T-helper 1 cell (primary cell): ENCODE measurements around the gene LYZ.
A peak's percentile ranks its signal among the peaks of the same experiment; 100 is the strongest.
"Not testable (repeated sequence)": the region's sequence is repeated elsewhere in the genome, so short reads cannot be mapped to it uniquely, and the experiment has no call there.

Experiments
- DNase-seq, 5 donors: peaks; one replicate each; pipeline ENCODE4 v3.0.0-alpha.2; 2012 to 2020
- total RNA-seq, 4 donors: gene quantifications; one replicate each; lab custom pipeline; 2026; lab: John Stamatoyannopoulos, UW

LYZ gene
- 3.1 to 11.6 (median 5.5) reads per million in 4 donors for total RNA-seq

DNA sequence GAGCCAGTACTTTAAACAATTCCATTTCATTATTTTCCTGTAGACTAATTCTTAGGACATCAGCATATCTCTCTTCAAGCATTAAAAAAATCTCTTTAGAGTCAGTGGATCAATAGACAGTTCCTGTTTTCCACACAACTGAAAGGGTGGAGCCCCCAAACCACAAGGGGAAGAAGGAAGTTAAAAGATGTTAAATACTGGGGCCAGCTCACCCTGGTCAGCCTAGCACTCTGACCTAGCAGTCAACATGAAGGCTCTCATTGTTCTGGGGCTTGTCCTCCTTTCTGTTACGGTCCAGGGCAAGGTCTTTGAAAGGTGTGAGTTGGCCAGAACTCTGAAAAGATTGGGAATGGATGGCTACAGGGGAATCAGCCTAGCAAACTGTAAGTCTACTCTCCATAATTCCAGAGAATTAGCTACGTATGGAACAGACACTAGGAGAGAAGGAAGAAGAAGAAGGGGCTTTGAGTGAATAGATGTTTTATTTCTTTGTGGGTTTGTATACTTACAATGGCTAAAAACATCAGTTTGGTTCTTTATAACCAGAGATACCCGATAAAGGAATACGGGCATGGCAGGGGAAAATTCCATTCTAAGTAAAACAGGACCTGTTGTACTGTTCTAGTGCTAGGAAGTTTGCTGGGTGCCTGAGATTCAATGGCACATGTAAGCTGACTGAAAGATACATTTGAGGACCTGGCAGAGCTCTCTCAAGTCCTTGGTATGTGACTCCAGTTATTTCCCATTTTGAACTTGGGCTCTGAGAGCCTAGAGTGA, at the start of gene LYZ:
TSS of gene LYZ (plus strand) at position 220 of the 777 bp plus-strand sequence. CDS start at position 248, 28 bp downstream.
- no peak for DNase-seq

DNA sequence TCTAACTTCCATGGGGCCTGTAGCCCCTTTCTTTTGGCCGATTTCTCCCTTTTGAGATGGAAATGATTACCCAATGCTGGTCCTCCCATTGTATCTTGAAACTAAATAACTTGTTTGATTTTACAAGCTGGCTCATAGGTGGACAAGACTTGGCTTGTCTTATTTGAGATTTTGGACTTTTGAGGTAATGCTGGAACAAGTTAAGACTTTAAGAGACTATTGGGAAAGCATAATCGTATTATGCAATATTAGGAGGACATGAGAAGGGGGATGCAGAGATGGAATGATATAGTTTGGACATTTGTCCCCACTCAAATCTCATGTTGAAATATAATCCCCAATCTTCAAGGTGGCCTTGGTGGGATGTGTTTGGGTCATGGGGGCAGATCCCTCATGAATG, 49.2 kb upstream of the LYZ start:
- DNase-seq = no peak

DNA sequence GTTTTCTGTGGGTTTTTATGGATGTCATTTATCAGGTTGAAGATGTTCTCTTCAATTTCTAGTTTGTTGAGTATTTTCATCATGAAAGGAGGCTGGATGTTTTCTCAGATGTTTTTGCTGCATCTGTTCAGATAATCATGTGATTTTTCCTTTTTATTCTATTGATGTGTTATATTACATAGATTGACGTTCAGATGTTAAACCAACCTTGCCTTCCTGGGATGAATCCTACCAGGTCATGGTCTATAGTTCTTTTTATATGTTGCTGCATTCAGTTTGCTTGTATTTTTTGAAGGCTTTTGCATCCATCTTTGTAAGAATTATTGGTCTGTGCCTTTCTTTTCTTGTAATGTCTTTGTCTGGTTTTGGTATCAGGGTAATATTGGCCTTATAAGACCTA, 43.9 kb upstream of the LYZ start:
- no peak for DNase-seq

DNA sequence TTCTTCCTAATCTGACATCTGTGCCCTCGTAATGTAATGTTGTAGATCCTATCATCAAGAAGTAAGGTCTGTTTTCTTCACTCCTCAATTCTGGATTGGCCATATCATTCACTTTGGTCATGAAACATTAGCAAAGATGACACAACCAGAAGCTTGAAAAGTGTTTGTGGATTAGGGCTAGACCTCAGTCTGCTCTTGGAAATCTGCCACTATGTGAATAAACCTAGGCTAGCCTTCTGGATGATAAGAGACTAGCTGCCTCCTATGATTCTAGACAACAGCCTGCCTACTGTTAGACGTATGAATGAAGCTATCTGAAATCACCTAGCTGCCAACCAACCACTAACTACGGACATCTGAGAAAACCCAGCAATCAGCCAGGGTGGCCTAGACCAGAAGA, 38.7 kb upstream of the LYZ start:
- no peak for DNase-seq

DNA sequence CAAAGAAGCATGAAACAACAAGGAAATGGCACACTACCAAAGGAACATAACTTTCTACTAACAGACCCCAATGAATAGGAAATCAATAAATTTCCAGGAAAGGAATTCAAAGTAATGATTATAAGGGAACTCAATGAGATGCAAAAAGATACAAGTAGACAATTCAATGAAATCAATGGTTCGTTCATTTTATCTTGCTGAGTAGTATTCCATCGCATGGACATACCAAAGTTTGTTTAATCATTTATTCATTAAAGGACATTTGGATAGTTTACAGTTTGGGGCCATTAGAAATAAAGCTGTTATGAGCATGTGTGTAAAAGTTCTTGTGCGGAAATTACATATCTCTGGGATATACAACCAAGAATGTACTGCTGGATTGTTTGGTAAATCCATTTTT, 35.0 kb upstream of the LYZ start:
- no peak for DNase-seq

DNA sequence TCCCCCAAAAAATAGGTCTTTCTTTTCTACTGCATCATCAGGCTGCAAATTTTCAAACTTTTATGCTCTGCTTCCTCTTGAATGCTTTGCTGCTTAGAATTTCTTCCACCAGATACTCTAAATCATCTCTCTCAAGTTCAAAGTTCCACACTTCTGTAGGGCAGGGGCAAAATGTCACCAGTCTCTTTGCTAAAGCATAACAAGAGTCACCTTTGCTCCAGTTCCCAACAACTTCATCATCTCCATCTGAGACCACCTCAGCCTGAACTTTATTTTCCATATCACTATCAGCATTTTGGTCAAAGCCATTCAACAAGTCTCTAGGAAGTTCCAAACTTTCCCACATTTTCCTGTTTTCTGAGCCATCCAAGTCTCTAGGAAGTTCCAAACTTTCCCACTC, 31.4 kb upstream of the LYZ start:
- DNase-seq = not testable (repeated sequence)

DNA sequence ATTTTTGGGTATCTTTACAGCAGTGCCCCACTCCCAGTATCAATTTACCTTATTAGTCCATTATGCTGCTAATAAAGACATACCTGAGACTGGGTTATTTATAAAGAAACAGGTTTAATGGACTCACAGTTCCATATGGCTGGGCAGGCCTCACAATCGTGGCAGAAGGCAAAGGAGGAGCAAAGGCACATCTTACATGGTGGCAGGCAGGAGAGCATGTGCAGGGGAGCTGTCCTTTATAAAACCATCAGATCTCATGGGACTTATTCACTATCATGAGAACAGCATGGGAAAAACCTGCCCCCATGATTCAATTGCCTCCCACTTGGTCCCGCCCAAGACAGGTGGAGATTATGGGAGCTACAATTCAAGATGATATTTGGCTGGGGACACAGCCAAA, 30.9 kb upstream of the LYZ start:
- DNase-seq = not testable (repeated sequence)

DNA sequence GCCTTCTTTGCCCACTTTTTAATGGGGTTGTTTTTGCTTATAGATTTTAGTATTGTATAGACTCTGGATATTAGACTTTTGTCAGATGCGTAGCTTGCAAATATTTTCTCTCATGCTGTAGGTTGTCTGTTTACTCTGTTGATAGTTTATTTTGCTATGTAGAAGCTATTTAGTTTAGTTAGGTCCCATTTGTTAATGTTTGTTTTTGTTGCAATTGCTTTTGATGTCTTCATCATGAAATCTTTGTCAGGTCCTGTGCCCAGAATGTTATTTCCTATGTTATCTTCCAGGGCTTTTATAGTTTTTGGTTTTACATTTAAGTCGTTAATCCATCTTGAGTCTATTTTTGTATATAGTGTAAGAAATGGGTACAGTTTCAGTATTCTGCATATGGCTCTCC, 30.0 kb upstream of the LYZ start:
- no peak for DNase-seq

DNA sequence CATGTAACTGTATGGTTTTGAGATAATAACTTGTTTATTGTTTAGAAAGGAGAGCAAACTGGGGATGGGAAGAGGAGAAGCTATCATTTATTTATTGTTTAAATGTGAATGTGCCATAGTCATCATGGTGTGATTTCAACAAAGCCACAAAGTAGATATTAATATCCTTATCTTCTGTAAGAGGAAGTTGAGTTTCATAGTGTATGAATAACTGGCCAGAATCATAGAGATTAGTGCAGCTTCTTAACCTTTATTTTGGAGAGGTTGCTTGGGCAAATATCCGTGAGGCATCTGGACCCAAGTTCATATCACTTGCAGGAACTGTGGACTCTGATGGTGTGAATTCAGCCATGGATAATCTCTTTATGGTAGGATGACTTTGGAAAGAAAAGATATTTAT, 26.8 kb upstream of the LYZ start:
- DNase-seq = no peak

DNA sequence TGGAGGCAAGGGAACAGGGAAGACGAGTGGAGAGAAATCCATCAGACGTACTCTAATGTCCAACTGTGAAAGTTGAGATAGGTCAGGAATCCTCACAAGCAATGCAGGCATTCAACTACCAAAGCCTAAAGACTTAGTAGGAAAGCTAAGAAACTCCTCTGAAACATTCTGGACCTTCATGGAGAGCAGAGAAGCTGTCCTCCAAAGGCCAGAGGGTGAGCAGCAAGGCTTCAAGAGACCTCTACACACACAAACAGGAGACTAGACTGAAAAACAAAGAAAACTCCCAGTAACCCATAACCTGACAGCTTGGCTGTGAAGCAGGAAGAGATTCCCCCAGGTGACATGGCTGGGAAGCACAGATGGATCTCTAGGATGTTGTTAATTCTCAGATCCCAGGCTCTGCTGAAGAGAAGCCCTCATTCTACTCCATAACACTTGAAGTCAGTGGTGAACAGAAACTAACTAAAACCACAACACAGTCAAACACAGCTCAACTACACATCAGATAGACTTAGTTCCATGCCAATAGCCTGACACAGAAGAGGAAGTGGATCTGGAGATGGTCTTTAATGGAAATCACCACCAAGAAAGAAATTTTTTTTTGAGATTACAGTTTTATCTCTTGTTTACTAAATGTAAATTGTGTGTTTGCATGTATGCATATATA, 23.2 kb upstream of the LYZ start:
- DNase-seq = peak in 1 of 5 donors; percentile 13

DNA sequence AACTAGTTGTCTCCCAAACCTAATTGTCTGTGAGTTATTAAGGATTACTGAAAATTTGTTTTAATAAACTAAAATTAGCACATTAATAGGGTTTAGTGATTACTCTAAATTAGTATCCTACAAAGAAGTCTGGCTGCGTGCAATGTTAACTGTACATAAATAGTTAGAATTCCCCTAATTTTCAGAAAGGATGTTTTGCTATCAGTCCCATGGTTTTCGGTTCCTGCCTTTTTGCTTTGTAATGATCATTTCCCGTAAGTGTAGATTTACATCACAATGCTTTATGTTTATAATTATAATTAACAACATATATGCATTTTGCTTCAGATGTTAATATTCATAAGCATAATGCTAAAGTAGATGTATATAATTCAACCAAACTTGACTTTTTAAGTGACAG, 19.8 kb upstream of the LYZ start:
- no peak for DNase-seq

DNA sequence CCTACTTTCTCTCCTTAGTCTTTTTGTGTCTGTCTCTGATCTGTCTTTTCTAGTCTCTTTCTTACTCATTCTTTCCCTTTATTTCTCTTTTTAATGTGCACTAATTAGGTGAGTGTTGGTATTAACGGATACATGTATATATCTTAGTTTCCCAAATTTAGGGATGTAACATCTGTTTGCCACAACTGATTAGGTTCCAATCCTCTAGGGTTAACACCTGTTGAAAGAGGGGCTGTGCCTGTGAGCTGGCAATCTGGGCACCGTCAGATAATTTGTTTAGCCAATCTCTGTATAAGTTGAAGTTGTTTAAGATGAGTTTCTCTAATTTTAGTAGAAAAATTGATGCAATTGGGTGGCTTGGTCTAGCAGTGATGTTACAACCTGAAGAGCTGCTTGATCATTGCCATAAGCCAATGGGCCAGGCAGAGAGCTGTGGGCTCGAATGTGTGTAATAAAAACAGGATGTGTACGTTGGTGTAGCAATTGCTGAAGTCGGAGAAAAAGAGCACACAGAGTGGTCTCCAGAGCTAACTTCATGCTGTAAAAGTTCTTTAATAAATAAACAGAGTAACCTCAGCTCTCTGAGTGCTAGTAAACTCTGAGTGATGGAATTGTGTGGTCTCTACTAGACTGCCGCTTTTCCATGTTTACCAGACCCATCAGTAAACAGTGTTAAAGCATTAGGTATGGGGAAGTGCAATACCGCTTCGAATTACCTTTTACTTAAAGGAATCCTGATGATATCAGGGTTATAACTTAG, 18.3 kb upstream of the LYZ start:
- peak in 2 of 5 donors; percentile 2 to 67 for DNase-seq

DNA sequence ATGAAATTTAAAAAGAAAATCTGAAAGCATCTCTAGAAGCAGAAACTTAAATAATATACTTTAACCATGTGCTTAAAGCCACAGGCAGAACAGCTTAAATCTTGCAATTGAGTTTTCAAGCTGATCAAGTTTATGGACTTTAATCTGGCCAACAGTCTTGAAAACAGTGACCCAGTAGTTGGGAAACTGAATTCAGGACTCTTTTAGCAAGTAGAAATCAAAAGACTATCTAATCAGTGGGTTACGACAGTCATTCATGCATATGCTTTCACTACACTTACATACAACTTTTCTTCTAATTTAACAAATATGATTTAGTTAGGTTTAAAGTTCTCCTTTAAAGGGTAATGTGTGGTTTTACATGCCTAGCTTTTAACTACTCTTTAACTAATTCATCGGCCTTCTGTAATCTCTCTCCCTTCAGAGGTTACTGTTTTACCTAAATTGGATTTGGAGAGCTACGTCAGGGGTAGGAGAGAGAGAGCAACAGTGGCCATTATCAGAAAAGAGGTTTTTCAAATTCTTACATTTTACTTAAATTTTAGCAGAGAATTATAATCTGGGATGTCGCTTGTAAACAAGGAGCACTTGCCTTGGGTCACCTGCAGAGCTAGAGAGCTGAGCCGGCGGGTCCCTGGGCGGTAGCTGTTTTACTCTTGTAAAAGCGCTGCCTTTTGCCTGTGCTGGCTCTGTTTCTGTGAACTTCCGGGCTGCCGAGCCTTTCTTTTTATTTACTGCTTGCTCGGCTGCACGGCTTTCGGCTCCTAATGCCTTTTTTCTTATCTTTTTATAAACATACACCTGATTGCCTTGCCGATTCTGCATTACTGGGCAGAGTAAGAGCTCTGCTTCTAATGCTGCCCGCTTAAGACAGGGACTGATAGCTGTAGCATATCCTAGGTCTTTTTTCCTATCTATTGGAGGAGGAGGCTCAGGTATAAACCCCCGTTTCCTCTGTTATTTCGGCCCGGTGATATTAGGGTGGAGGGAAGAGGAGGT, 17.4 kb upstream of the LYZ start:
- peak; percentile 13 to 74 (median 37) for DNase-seq

DNA sequence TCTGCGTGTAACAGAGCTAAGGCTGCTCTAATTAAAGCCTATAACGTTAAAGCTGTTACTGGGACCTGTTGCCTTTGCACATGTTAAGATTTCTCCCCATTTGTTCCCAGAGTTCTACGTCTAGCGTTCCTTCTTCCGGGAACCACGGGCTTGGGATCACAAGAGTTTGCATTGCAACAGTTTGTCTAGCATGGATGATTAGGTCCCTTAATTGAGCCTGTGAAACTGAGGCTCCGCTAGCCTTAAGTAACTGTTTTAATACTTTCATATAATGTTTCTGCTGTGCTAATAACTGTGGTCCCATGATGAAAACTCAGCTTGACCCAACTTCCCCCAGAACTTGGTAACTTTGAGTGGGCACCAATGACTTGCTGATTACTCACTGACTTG, 16.7 kb upstream of the LYZ start:
- DNase-seq = no peak

DNA sequence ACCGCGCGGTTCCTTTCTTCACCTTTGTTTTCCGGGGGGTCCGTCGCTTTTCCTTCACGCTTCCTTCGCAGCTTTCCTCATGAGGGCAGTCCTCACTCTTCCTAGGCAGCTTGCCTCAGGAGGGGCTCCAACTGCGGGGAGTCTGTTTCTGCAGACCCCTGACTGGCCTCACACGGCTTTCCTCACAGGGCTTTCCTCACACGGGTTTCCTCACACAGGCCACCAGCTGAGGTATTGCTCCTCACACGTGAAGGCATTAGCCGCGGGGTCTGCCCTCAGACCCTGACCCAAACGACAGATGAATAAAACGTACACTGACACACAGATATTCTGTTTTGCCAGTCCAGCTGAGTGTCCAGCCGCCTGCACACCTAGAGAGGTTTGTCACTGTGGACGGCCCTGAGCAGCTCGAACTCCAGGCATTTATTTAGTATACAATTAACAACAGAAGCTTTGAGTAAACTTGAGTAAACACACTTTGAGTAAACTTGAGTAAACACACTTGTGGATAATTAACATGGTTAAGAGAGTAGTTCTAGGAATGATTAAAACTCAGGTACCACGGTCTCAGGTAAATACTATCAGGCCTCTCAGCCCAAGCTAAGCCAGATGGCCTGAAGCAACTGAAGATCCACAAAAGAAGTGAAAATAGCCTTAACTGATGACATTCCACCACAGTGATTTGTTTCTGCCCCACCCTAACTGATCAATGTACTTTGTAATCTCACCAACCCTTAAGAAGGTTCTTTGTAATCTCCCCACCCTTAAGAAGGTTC, 16.1 kb upstream of the LYZ start:
- no peak for DNase-seq

DNA sequence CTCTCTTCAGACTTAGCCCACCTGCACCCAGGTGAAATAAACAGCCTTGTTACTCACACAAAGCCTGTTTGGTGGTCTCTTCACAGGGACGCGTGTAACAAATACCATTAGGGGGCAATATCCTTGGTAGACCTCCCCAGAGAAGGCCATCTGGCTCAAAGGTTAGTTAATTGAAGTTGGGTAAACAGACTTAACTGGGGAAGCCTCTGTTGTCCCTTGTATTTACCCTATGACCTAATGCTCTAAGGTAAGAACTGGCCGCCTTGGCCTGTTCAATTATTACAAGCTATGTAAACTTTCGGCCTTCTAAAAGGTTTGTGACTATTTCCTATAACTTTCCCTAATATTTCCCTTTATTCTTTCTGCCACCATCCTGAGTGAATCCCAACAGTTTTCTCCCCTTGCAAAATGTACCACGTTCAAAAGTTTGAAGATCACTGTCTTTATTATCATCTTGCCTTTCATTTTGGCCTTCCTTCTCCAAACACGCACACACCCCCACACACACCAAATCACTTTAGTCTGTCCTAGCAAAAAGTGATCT, 15.3 kb upstream of the LYZ start:
- DNase-seq = no peak

DNA sequence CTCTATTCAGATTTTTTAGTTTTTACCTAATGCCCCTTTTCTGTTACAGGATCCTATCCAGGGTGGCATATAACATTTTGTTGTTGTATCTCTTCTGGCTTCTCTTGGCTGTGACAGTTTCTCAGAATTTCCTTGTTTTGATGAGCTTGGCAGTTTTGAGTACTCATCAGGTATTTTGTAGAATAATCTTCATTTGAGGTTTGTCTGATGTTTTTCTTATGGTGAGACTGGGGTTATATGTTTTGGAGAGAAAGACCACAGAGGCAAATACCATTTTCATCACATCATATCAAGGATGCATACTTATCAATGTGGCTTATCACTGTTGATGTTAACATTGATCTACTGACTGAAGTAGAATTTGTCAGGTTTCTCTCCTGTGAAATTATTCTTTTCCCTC, 14.0 kb upstream of the LYZ start:
- DNase-seq = peak in 1 of 5 donors; percentile 11

DNA sequence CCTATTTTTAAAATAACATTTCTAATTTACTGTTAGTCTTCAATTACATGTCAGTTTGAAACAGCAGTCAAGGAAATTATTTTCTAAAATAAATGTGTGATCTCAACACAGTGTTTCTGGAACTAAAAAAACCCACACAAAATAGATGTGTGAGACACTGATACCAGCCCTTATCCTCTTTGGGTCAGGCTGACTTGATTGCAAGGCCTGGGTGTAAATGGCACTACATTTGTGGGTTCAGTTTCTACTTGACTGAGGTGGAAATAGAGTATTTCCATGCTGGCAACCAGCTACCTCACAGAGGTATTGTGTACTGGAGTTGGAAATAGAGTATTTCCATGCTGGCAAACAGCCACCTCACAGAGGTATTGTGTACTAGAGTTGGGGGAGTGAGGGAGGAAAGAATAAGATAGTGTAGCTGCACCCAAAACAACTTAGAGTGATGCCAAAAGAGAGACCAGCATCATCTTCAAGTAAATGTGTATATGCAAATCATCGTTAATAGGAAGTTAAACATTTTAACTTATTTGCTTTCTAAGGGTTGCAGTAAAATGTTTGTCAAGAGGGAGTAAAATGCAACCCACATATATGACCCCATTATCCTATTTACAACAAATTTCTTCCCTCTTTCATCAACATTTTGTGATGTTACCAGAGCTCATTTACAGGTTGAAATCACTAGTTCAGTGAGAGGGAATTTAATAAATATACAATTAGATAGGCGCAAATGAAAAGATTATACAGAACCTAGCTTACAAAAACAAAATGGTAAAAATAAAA, 10.7 kb upstream of the LYZ start:
- no peak for DNase-seq

DNA sequence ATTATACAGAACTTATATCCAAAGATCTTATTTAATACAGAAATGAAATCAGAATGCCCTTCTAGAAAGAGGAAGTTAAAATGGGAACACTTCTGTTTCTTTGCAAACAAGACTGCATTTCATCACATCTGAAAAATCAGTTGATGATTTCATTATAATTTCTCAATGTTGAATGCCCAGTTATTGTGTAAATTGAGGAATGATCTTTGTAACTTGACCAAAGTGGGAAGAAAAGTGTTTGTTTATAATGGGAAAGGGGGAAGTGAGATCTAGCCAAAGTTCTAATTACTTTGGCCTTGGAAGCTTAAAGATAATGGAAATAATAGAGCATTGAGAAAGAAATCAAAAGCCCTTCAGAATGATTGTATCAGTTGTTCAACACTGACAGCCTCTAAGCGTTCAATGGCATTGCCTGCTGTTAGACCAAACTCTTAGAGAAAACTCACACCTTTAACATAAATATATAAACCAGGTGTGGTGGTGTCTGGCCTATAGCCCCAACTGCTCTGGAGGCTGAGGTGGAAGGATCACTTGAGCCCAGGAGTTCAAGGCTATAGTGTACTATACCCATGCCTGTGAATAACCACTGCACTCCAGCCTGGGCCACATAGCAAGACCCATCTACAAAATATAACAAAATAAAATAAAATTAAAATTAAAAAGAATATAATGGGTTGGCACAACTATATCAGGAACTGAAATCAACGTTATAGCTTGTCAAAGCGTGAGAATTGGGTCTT, 9.9 kb upstream of the LYZ start:
- DNase-seq = no peak

DNA sequence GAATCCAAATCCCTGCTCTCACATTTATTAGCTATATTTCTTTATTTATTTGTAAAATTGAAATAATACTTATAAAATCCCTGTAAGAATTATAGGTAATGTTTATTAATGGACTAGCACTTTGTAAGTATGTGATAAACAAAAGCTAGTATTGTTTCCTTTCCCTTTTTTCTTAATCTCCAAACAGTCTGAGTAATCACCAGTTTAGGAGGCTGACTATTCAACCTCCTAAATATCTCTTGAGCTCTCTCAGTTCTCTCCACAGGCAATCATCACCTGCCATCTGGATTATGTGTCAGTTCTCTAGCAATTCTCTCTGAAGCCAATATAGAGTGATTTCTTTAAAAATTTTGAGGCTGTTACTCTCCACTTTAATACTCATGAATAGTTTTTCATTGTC, 9.2 kb upstream of the LYZ start:
- no peak for DNase-seq
